K562 (cell line): ENCODE data around the gene ODAD3. TPM values are rescaled to one million over a fixed set of nuclear protein-coding genes. Genes with fewer than 3 reads are reported as not detected.

Experiments used
- BHLHE40 ChIP-seq: IDR thresholded peaks from 2 replicates; pipeline ENCODE4 v1.6.1; 2011; ENCODE audit warnings: low read length, improper control_type of control experiment
- CBFA2T2 ChIP-seq: fragments of 450-650 bp; conservative IDR thresholded peaks from 2 replicates; pipeline ENCODE4 v1.6.1; 2017; ENCODE audit warnings: mild to moderate bottlenecking
- FOSL1 ChIP-seq: fragments of 200-800 bp; sonication (Bioruptor generic); conservative IDR thresholded peaks from 2 replicates; pipeline ENCODE4 v1.6.1; 2016; ENCODE audit warnings: missing genetic modification characterization, missing compliant biosample characterization
- FOXK2 ChIP-seq, 2 experiments: fragments of 450-650 bp; IDR thresholded peaks in 1 of 2; conservative IDR thresholded peaks in 1 of 2; 2 replicates each; pipeline ENCODE4 v1.6.1; 2016; ENCODE audit warnings: low read depth in 2 of 2, mild to moderate bottlenecking in 1 of 2
- HDAC2 ChIP-seq: fragments of 450-650 bp; IDR thresholded peaks from 2 replicates; pipeline ENCODE4 v1.6.1; 2016; ENCODE audit warnings: mild to moderate bottlenecking
- ID3 ChIP-seq, 2 experiments: fragments of 250-450 bp in 1 of 2; fragments of 450-650 bp in 1 of 2; sonication (Bioruptor Pico) in 1 of 2; IDR thresholded peaks; 2 replicates each; pipeline versions ENCODE4 v1.6.1 to v1.8.0; 2016 to 2021; ENCODE audit warnings: mild to moderate bottlenecking in 2 of 2, moderate library complexity in 2 of 2, missing compliant biosample characterization in 1 of 2, missing genetic modification characterization in 1 of 2
- MED1 ChIP-seq: sonication (generic); formaldehyde crosslinking; IDR thresholded peaks from 2 replicates; pipeline ENCODE4 v1.8.1; 2023; ENCODE audit warnings: missing genetic modification reagents, borderline replicate concordance
- POLR2H ChIP-seq: IDR thresholded peaks from 2 replicates; pipeline ENCODE4 v1.6.1; 2016; ENCODE audit warnings: missing genetic modification characterization, low read depth, mild to moderate bottlenecking, control low read depth, missing compliant biosample characterization, moderate library complexity
- PPARD ChIP-seq: fragments of 250-450 bp; sonication (Bioruptor Pico); IDR thresholded peaks from 2 replicates; pipeline ENCODE4 v1.8.0; 2022; ENCODE audit warnings: inconsistent platforms, mild to moderate bottlenecking, moderate library complexity
- TFAP4 ChIP-seq: sonication (generic); formaldehyde crosslinking; IDR thresholded peaks from 2 replicates; pipeline ENCODE4 v1.8.0; 2022; ENCODE audit warnings: missing genetic modification reagents, mild to moderate bottlenecking, moderate library complexity, borderline replicate concordance
- TFE3 ChIP-seq: fragments of 450-650 bp; formaldehyde crosslinking; IDR thresholded peaks from 2 replicates; pipeline ENCODE4 v1.4.0; 2020; ENCODE audit warnings: mild to moderate bottlenecking, mixed read lengths
- TGIF2 ChIP-seq: sonication (generic); formaldehyde crosslinking; IDR thresholded peaks from 2 replicates; pipeline ENCODE4 v1.8.1; 2022; ENCODE audit warnings: mild to moderate bottlenecking, missing genetic modification reagents, moderate library complexity
- USF1 ChIP-seq: sonication (generic); formaldehyde crosslinking; IDR thresholded peaks from 2 replicates; pipeline ENCODE4 v1.9.0; 2022; ENCODE audit warnings: mild to moderate bottlenecking, missing genetic modification reagents
- polyA plus RNA-seq, 8 experiments: library from polyadenylated mRNA; depleted of rRNA in 4 of 8; stranded (reverse) in 5 of 8; unstranded in 3 of 8; fragments of >200 nt; fragmentation: Nextera tagmentation in 2 of 8; fragmentation: Illumina TruSeq in 1 of 8; extraction: Ambion mirVana in 2 of 8; extraction: Trizol in 1 of 8; gene quantifications; 2 replicates each; pipeline versions ENCODE4 v1.2.1 to v1.2.3, GENCODE V29; 2011 to 2014; ENCODE audit warnings: inconsistent platforms in 1 of 8, missing spikeins in 1 of 8
- total RNA-seq, 7 experiments: library from RNA; depleted of rRNA in 6 of 7; stranded (reverse); fragments of >200 nt in 6 of 7; fragmentation: Illumina TruSeq in 2 of 7; extraction: Trizol in 2 of 7; gene quantifications; 2 replicates each; pipeline versions ENCODE4 v1.2.1 to v1.2.3, GENCODE V29; 2011 to 2021; ENCODE audit warnings: low replicate concordance in 1 of 7
- TF ChIP-seq, protein P1 (sequence below): sonication (generic); formaldehyde crosslinking; IDR thresholded peaks from 2 replicates; pipeline ENCODE4 v1.8.0; 2022; ENCODE audit warnings: missing genetic modification reagents, mild to moderate bottlenecking, borderline replicate concordance
- TF ChIP-seq, protein P2 (sequence below): sonication (generic); formaldehyde crosslinking; IDR thresholded peaks from 2 replicates; pipeline ENCODE4 v1.8.0; 2023; ENCODE audit warnings: missing genetic modification reagents, mild to moderate bottlenecking, borderline replicate concordance

The ODAD3 gene
- total and polyA plus RNA-seq, 9 of the 15 experiments (the other 6 are each of a cell fraction or from before 2014, with no cell fraction given): 0.07 to 0.72 (median 0.14) TPM; not detected in 2

DNA sequence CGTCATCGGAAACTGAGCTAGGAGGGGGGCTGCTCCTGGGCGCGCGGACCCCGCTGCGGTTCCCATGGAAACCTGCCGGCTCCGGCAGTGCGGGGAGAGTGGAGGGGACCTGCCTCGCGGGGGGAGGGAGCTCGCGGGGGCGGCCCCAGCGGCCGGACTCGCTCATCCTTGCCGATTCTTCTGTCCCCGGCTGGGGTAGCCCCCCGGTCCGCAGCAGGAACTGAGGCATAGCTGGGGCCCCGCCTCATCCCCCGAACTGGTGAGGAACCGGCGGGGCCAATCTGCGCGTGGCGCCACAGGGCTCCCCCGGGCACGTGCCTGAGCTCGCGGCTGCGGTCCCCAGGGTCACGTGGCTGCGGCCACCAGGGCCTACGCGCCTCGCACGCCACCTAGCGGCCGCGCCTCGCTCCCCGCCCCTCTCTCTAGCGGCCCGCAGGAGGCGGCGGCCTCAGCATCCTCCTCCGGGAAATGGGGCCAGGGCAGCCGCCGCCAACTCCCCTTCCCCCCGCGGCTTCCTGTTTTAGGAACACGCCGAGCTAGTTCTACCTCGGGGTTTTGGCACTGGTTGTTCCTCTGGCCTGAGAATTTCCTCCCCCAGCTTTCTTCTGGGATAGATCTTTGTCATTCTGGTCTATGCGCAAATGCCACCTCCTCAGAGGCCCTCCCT lies 47.6 kb upstream of the ODAD3 start (continued):
- 0 out of 2 replicates have a peak, but pooled peaks have one; percentile 77 for TF ChIP-seq MED1 (CRISPR knock-in tag)
- no peak for TF ChIP-seq ID3 (CRISPR knock-in tag; IDR thresholded peaks at IDR 0.05)
- TF ChIP-seq ID3 (tag; IDR thresholded peaks at IDR 0.05): peak; percentile 80
- peak; percentile 100 for TF ChIP-seq BHLHE40
- TF ChIP-seq, protein P1, sequence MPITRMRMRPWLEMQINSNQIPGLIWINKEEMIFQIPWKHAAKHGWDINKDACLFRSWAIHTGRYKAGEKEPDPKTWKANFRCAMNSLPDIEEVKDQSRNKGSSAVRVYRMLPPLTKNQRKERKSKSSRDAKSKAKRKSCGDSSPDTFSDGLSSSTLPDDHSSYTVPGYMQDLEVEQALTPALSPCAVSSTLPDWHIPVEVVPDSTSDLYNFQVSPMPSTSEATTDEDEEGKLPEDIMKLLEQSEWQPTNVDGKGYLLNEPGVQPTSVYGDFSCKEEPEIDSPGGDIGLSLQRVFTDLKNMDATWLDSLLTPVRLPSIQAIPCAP (CRISPR knock-in tag): peak; percentile 93; the same call in 1 of the 2 replicates
- peak; percentile 85 for TF ChIP-seq TFAP4 (CRISPR knock-in tag)
- no peak for TF ChIP-seq POLR2H (tag)
- peak in 1 of 2 experiments; percentile 69; a peak in 1 of 4 replicates for TF ChIP-seq FOXK2 (conservative IDR thresholded peaks at IDR 0.05 in 1 of 2, IDR thresholded peaks at IDR 0.05 in 1 of 2; ENCODE audit: low read depth in 2 of 2)
- TF ChIP-seq, protein P2, sequence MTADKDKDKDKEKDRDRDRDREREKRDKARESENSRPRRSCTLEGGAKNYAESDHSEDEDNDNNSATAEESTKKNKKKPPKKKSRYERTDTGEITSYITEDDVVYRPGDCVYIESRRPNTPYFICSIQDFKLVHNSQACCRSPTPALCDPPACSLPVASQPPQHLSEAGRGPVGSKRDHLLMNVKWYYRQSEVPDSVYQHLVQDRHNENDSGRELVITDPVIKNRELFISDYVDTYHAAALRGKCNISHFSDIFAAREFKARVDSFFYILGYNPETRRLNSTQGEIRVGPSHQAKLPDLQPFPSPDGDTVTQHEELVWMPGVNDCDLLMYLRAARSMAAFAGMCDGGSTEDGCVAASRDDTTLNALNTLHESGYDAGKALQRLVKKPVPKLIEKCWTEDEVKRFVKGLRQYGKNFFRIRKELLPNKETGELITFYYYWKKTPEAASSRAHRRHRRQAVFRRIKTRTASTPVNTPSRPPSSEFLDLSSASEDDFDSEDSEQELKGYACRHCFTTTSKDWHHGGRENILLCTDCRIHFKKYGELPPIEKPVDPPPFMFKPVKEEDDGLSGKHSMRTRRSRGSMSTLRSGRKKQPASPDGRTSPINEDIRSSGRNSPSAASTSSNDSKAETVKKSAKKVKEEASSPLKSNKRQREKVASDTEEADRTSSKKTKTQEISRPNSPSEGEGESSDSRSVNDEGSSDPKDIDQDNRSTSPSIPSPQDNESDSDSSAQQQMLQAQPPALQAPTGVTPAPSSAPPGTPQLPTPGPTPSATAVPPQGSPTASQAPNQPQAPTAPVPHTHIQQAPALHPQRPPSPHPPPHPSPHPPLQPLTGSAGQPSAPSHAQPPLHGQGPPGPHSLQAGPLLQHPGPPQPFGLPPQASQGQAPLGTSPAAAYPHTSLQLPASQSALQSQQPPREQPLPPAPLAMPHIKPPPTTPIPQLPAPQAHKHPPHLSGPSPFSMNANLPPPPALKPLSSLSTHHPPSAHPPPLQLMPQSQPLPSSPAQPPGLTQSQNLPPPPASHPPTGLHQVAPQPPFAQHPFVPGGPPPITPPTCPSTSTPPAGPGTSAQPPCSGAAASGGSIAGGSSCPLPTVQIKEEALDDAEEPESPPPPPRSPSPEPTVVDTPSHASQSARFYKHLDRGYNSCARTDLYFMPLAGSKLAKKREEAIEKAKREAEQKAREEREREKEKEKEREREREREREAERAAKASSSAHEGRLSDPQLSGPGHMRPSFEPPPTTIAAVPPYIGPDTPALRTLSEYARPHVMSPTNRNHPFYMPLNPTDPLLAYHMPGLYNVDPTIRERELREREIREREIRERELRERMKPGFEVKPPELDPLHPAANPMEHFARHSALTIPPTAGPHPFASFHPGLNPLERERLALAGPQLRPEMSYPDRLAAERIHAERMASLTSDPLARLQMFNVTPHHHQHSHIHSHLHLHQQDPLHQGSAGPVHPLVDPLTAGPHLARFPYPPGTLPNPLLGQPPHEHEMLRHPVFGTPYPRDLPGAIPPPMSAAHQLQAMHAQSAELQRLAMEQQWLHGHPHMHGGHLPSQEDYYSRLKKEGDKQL (CRISPR knock-in tag): peak; percentile 99
- TF ChIP-seq TFE3: peak; percentile 96
- TF ChIP-seq FOSL1 (tag): peak; percentile 43; the same call in 1 of the 2 replicates
- 0 out of 2 replicates have a peak, but pooled peaks have one; percentile 34 for TF ChIP-seq HDAC2
- TF ChIP-seq USF1: peak; percentile 99
- TF ChIP-seq CBFA2T2: peak; percentile 78
- peak; percentile 97; the same call in 1 of the 2 replicates for TF ChIP-seq TGIF2 (CRISPR knock-in tag)
- no peak for TF ChIP-seq PPARD (CRISPR knock-in tag)
